Measurements from ENCODE around the gene MACROH2A2.
"Not testable (repeated sequence)": the region's sequence is repeated elsewhere in the genome, so short reads cannot be mapped to it uniquely, and the experiment has no call there.

MACROH2A2 gene

DNA sequence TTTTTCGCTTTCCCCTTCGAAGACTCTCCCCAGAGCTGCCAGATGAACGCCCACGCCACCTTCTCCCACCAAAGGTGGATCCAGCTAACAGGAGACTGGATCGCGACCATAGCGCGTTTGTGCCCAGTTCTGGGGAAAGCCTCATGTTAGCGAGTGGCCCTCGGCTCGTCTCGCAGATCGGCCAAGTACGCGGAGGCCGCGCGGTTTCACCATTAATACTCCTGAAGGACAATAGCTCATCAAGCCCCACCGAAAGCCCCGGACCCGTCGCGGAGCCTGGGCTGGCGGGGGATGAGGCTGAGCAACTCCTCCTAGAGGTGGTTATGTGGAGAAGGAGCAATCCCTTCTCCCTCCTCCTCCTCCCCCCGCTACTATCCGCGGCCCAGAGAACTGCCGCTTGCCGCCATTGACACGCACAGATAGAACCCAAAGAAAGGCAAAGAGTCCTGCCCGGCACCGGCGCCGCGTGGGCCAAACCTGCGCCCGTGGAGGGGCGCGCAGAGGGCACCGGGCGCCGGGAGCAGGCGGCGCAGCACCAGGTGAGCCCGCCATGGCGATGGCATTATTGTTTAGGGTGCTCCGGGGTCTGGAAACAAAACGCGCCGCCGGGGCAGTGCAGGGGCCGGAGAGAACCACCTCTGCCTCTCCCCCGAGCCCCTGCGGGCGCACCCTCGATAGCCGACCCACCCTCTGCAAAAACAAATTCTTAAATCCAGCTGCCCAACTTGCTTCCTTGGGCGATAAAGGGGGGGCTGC is at the start of gene MACROH2A2:
Gene MACROH2A2, plus strand, starts transcription at position 385 of the 756 bp plus-strand sequence. CDS start 22,813 bp downstream, outside the sequence.
- peak; percentile 97 for DNase-seq

DNA sequence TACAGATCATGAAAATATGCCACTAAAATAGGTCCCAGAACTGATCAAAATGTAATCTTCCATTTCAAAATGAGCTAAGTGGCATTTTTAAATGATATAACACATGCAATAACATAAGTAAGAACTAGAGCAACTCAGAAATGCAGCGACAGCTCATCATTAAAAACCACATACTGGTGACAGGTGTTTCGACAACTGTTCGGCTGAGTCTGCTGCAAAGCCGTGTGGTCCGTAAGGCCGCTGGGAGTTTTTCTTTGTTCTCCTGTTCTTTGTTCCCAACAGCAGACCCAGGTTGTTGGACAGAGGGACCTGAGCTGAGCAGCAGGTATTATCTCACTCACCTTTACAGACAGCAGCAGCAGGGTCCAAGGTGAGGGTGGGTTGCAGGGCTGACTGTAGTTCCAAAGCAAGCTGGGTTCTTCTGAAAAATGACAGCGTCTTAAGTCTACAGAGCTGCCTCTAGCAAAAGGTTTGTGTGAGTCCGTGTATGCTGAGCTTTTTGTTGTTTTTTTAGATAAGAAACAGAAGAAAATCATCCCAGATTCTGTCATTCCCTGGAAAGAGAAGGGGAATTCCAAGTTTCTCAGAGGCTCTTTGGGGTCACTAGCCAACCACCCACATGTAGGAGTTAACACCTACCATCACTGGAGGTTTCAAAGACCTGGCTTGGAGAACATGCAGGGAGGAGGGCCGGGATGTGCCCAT is 45.4 kb upstream of the MACROH2A2 start:
- peak; percentile 1 for DNase-seq

DNA sequence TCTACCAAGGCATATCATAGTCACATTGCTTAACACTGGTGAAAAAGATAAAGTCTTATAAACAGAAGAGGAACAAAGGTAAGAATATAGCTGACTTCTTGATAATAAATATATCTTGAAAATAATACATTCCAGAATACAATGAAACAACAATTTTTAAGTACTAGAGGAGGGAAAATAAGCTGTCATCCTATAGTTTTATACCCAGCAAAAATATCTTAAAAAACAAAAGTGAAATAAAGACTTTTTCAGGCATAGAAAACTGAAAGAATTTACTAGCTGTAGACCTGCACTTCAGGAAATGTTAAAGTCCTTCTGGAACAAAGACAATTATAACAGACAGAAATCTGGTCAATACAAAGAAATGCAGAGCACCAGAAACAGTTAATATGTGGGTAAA is 21.4 kb upstream of the MACROH2A2 start:
- DNase-seq = no peak

DNA sequence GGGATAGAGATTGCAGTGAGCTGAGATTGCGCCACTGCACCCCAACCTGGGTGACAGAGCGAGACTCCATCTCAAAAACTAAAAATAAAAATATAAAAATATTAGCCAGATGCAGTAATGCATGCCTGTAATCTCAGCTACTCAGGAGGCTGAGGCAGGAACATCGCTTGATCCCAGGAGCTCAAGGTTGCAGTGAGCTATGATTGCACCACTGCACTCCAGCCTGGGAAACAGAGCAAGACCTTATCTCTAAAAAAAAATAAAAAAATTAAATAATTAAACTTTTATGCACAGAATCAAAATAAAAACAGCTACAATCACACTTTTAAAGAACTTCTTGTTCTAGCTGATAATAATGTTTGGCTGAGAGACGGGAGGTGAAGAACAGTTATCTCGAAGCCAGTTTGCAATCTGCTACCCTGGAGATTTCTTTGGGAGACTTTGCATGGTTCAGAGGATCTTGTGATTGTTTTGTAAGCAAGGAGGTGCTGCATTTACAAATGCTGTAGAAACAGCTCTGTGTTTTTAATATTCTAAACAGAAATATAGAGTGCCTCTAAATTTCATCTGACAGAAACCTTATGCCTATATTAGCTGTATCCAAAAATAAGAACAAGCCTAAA is 19.9 kb upstream of the MACROH2A2 start:
- no peak for DNase-seq

DNA sequence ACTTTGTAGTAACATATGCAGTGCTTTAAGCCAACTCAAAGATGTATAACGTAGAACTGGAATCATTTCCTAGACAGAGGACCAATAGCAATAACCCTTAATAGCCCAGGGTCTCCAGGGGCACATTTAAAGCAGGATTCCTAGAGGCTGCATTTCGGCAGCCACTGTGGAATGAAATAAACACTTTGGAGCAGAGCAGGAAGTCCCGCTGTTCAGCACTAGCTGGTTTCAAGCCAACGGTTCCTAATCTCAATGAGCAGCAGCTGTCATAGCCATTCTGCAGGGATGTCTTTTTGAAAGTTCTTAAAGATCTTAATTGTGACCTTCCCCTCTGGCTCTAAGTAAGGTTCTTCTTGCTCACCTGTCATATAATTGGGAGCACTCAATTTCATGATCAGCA is 18.4 kb upstream of the MACROH2A2 start:
- peak; percentile 6 for DNase-seq

DNA sequence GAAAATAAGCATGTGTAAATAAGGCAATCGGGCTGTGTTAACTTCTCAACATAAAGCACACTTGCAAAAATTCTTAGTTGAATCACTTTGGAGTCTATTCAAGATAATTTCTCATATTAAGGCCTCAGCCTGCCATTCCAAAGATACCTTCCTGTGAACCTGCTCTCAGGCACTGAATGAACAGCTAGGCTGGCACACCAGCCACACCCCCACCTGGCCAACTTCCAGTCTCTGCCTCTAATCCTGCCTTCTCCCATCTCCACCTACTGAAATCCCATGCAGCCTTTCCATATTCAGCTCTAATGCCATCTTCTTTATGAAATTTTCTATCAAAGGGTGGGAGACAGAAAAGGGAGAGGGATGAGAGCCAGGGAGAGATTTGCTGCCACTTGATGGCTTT is 17.1 kb upstream of the MACROH2A2 start:
- no peak for DNase-seq

DNA sequence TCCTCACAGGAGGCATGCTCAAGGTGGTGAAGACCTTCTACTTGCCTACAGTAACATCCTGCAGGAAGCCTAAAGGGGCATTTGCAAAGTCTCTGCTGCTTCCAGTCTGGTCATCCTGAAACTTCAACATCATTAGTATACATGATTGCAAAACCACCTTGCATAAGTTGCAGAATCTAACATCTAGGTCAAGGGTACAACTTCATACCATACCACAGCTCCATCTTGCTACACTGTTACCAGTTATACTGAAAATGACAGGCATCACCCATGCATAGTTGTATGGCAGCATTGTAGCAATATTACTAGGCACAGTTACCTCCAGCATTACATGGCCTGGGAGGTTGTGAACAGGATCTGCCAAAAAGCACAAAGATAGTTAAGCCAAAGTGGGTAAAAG is 13.7 kb upstream of the MACROH2A2 start:
- no peak for DNase-seq

DNA sequence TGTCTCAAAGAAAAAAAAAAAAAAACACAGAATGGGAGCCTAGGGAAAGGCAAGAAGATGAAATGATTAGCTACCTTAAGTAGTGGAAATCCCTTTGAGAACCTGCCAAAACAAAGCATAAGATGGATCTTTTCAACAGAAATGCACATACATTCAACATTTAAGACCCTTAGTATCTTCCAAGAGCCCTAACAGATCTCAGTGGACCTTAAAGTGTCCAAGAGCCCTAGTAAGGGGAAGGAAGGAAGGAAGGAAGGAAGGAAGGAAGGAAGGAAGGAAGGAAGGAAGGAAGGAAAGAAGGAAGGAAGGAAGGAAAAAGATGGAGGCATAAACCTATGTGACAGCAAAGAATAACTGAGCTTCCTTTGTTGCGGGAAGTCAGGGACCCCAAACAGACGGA is 11.6 kb upstream of the MACROH2A2 start:
- DNase-seq = no peak

DNA sequence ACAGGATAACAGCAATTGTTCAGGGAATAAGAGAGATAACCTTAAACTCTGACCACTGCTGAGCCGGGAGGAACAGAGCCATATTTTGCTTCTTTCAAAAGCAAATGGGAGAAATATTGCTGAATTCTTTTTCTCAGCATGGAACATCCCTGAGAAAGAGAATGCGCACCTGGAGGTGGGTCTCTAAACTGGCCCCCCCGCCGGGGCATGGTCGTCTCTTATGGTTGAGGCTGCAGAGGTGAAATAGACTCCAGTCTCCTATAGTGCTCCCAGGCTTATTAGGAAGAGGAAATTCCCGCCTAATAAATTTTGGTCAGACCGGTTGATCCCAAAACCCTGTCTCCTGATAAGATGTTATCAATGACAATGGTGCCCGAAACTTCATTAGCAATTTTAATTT is 10.9 kb upstream of the MACROH2A2 start:
- not testable (repeated sequence) for DNase-seq

DNA sequence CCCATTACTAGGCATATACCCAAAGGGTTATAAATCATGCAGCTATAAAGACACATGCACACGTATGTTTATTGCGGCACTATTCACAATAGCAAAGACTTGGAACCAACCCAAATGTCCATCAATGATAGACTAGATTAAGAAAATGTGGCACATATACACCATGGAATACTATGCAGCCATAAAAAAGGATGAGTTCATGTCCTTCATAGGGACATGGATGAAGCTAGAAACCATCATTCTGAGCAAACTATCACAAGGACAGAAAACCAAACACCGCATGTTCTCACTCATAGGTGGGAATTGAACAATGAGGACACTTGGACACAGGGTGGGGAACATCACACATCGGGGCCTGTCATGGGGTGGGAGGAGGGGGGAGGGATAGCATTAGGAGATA is 5.6 kb upstream of the MACROH2A2 start:
- not testable (repeated sequence) for DNase-seq

DNA sequence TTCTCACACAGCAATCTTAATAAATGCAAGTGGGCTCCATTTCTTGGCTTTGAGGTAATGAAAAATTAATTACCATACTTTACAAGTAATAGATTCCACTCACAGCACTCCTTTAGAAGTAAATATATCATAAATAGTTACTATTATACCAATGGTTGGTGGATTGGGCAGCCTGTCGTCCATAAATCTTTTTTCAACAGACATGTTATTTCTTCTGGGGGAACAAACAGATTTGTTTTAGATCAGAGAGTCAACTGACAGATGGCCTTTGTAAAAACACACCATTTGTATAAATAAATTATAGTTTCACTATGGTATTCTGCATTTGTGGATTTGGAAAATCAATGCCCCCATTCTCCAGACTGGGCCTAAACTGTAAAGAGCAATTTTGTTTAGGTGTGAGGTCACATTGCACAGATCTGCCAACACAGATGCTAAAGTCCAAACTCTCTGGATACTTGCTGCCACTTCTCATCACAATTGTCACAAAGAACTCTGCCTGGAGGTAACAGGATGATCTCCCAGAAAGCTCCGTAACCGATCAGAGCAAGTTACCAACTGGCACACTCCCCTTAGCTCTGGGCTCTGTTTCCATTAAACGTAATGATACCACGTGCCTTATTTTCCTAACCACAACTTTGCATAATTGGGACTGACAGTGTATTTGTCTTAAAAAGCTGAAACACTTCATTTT is 4.5 kb upstream of the MACROH2A2 start:
- no peak for DNase-seq

DNA sequence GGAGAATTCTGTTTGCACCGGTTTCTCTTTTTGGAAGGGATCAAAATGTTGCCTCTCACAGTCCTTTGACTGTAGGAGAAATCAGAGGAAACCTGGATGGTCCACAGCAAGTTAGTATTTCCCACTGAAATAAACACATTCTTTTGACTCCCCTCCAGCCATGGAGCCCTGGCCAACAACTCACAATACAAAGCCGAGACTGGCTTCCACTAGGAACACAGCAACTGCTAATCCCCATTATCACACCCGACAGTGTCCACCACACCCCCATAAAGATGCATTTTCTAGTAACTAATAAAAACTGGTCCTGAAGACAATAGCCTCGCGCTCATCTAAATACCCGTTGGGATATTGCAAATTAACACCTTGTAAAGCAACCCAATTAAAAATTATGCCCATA is 798 bp upstream of the MACROH2A2 start:
- DNase-seq = no peak

DNA sequence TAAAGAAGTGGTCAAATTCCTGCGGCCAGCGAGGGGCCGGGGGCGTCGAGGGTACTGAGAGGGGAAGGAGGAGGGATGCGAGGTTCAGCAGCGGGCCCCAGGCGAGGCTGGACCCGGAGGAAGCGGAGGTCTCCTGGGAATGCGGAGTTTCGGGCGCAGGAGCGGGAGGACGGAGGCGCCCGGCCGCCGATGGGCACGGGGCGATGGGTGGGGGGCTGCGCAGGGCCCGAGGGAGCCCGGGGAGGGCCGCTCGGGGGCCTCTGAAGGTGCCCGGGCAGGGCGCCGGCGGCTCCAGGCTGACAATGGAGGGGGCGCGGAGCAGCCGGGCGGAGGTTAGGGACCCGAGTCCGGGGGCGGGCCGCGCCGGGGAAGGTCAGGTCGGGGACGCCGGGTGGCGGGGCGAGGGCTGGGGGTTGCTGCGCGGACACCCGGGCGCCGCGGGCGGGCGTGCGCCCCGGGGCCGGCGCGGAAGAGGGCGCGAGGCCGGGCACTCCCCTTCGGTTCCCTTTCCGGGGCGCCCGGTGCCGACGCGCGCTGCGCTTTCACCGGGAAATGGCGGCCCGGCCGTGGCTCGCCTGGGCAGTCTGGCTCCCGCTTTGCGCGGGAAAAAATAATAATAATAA is 683 bp downstream of the MACROH2A2 start:
- no peak for DNase-seq

DNA sequence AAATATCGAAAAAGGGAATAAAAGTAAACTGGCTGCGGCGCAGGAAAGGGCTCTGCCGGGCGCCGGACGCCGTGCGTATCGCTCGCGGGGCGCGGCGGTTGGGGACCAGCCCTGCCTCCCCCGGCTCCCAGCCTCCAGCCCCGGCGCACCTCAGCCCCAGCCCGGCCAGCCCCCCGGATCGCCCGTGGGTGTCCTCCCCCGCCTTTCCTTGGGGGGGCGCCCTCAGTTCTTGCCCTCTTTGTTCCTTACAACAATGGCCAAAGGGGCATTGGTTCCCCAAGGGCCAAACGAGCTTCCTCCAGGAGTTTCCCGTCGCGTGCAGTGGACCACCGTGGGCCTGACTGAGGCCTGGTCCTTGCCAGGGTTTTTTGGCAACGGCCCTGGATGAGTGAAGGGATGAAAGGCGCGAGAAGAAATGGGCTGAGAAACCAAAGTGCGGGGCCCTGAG is 1.2 kb downstream of the MACROH2A2 start:
- DNase-seq = peak; percentile 72

DNA sequence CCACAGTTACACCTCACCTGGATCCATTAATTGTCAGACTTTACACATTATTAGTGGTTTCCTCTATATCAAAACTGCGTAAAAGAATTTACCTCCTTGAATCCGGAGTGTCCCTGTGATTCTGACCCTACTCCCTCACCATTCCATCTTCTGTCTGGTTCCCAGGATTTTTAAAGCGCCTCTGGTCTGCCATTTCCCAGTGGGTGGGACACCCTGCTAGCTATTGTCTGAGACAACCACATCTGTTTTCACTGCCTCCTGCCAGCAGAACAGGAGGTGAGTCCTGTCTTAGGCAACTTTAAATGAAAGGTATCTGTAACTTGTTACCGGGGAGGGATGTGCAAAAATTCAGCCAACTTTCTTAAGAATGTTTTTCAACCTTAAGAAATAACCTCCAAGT is 2.3 kb downstream of the MACROH2A2 start:
- DNase-seq = no peak

DNA sequence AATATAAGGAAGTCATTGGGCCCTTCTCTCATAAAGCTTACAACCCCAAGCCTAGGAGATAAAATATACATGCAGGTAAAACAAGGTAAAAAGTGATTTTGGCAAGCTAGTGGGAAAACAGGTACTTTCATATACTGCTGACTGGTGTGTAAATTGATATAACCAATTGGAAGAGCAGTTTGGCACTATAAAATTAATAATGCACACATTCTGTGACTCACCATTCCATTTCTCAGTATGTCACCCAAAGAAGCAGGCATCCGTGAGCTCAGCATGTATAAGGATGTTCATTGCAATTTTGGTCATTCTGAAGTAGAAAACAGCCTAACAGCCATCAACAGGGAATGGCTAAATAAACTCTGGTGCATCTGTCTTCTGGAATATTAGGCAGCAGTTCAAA is 2.9 kb downstream of the MACROH2A2 start:
- DNase-seq = no peak

DNA sequence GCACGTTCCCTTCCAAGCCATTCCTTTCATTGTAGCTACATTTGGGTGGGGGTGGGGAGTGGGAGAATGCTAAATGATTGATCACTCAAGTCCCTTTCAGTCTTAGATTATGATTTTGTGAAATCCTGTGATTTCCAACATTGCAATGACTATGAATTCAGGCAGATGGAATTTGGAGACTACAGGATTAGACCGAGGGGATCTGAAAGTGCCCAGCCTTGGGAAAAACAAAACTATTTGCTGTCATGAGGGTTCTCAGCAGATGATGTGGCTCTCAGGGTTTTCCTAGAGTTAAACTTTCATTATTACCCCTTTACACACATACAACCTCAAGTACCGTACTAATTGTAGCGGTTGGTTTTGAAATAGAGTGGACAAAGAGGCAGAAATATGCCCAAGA is 4.7 kb downstream of the MACROH2A2 start:
- no peak for DNase-seq

DNA sequence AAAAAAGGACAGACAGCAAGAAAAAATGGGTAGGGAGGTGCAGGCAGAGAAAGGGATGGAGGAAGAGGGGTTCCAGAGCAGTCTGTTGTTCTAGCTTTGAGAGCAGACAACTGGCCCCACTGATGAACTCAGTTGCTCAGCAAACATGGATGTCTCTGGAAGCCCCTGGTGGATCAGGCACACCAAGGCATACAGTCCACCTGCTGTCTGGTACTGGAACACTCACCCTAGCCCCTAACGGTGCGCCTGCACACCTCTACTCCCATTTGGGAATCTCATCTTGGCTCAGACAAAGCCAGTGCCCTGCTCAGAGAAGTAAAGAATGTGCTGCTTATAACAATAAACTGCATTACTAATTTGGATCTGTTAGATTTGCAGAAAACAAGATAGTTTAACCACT is 7.7 kb downstream of the MACROH2A2 start:
- no peak for DNase-seq

DNA sequence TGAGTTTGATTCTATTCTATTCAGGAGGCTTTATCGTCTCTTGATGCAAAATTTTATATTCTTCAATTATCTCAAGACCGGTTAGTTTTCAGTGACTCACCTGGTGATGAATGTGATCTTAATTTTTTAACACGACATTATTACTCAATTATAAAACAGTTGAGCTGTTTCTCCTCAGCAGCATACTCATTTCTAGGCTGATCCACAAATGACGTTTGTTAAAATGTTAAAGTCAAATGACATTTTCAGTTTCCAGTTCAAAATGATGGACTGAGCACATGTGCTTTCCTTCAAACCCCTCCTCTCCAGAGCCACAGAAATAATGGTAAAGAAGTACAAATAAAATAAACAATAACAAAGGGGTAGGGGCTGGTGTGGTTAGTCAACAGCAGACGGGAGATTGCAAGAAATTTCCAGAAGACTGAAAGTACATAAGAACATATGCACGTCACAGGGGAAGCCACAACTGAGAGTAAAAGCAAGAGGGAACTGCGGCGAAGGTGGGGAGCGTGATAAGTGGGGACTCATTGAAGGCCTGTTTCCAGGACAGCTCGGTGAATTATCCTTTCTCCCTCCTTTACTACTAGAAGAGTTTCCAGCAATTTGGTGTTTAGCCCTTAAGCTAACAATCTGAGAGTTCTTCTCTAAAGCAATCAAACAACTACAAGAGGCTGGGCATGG is 10.9 kb downstream of the MACROH2A2 start:
- no peak for DNase-seq

DNA sequence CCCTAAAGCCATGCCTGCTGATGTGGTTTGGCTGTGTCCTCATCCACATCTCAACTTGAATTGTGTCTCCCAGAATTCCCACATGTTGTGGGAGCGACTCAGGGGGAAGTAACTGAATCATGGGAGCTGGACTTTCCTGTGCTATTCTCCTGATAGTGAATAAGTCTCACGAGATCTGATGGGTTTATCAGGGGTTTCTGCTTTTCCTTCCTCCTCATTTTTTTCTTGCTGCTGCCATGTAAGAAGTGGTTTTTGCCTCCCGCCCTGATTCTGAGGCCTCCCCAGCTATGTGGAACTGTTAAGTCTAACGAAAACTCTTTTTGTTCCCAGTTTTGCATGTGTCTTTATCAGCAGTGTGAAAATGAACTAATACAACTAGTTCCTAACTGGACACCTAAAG is 11.8 kb downstream of the MACROH2A2 start:
- no peak for DNase-seq

DNA sequence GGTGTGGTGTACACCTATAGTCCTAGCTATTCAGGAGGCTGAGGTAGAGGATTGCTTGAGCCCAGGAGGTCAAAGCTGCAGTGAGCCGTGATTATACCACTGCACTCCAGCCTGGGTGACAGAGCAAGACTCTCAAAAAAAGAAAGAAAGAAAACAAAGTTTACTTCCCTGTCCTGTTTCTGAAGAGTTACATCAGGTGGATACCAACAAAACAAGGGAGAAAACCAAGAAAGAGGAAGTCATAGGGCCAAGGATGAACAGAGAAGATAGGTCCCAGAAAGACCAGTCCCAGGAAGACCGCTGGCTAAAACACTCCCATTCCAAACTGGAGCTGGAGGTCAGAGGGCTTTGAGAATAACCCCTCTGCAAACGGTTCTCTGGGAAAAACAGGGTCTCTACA is 13.5 kb downstream of the MACROH2A2 start:
- no peak for DNase-seq

DNA sequence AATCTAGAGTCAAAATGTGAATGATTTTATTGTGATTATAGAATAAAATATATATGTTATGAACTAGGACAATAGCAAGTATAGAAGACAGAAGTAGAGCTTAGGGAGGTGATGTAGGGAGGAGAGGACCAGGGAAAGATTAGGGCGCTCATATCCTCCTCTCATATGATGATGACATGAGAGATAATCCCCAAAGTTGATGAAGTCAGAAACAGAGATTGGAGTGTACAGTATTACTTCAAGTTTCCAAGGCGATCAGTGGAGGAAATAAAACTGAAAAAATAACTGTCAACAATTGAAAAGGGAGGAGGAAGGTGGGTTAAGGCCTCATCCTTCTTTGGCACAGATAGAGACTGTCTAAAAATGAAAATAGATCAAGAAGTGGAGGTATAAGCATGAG is 14.9 kb downstream of the MACROH2A2 start:
- no peak for DNase-seq
